Spleen (tissue), 11 donors: Measurements from ENCODE around the gene CUX1. TPM values are rescaled to one million over a fixed set of nuclear protein-coding genes. Genes with fewer than 3 reads are reported as not detected.

Source experiments
- DNase-seq: peaks from one replicate; pipeline ENCODE4 v3.0.0-alpha.2; 2020
- H3K27ac ChIP-seq, 8 donors: fragments of 200-600 bp; sonication (generic) in 7 of 8; 1 replicate in 4 of 8; 2 replicates in 4 of 8; pipeline versions ENCODE4 v1.5.0 to v1.8.0; 2016 to 2021; ENCODE audit warnings: inconsistent platforms in 4 of 8, mild to moderate bottlenecking in 4 of 8, moderate library complexity in 1 of 8
- H3K27me3 ChIP-seq, 7 donors: fragments of 200-600 bp; sonication (generic) in 6 of 7; replicated peaks in 1 of 7; 1 replicate in 4 of 7; 2 replicates in 3 of 7; pipeline versions ENCODE4 v1.5.0 to v1.8.0; 2016 to 2021; ENCODE audit warnings: inconsistent platforms in 3 of 7, mild to moderate bottlenecking in 1 of 7
- H3K36me3 ChIP-seq, 6 donors: fragments of 200-600 bp; sonication (generic) in 5 of 6; 1 replicate in 4 of 6; 2 replicates in 2 of 6; pipeline versions ENCODE4 v1.5.0 to v1.8.0; 2016 to 2021; ENCODE audit warnings: inconsistent platforms in 2 of 6
- H3K4me1 ChIP-seq, 6 donors: fragments of 200-600 bp; sonication (generic) in 5 of 6; 1 replicate in 3 of 6; 2 replicates in 3 of 6; pipeline versions ENCODE4 v1.5.0 to v1.8.0; 2016 to 2021; ENCODE audit warnings: inconsistent platforms in 3 of 6
- H3K4me3 ChIP-seq, 8 donors: fragments of 200-600 bp; sonication (generic) in 7 of 8; 1 replicate in 4 of 8; 2 replicates in 4 of 8; pipeline versions ENCODE4 v1.5.0 to v1.8.0; 2016 to 2021; ENCODE audit warnings: inconsistent platforms in 4 of 8, mild to moderate bottlenecking in 4 of 8, moderate library complexity in 2 of 8
- H3K9me3 ChIP-seq, 8 donors: fragments of 200-600 bp; sonication (generic) in 7 of 8; 1 replicate in 4 of 8; 2 replicates in 4 of 8; pipeline versions ENCODE4 v1.5.0 to v1.8.0; 2016 to 2021; ENCODE audit warnings: inconsistent platforms in 4 of 8
- CTCF ChIP-seq, 11 experiments: fragments of 200-600 bp in 7 of 11; fragments of 450-650 bp in 4 of 11; sonication (generic) in 4 of 11; IDR thresholded peaks in 8 of 11; conservative IDR thresholded peaks in 3 of 11; 1 replicate in 7 of 11; 2 replicates in 4 of 11; pipeline versions ENCODE4 v1.4.0 to v1.8.0; 2016 to 2021; ENCODE audit warnings: antibody characterized with exemption in 11 of 11, inconsistent platforms in 4 of 11, mild to moderate bottlenecking in 1 of 11
- POLR2A ChIP-seq, 3 donors: fragments of 450-650 bp; IDR thresholded peaks; one replicate each; pipeline ENCODE4 v1.5.1; 2017; ENCODE audit warnings: antibody characterized with exemption in 3 of 3, mild to moderate bottlenecking in 1 of 3
- POLR2AphosphoS5 ChIP-seq, 3 donors: sonication (generic); formaldehyde crosslinking; IDR thresholded peaks; one replicate each; pipeline ENCODE4 v1.5.1; 2017; ENCODE audit warnings: antibody characterized with exemption in 3 of 3
- WGBS, 5 donors: extraction: QIAGEN DNeasy Blood & Tissue Kit in 3 of 5; methylation state at CpG; one replicate each; pipeline versions ENCODE4 v1.1.5 to v1.1.7; 2013 to 2018; 5-methylcytosine and 5-hydroxymethylcytosine counted together
- intact Hi-C: fragments of 100-400 bp; cut with DNase I; formaldehyde crosslinking; loops from one replicate; pipeline ENCODE4 v1.15.0; 2023; ENCODE audit warnings: low total_unique reads
- polyA plus RNA-seq, 3 donors: library from polyadenylated mRNA; stranded (reverse); fragments of 200-250 nt; gene quantifications; one replicate each; pipeline ENCODE4 v1.2.1, GENCODE V29; 2013
- total RNA-seq, 7 donors: library from RNA; depleted of rRNA in 3 of 7; stranded (reverse); fragments of >200 nt in 3 of 7; fragmentation: NEBNext Ultra II Directional in 4 of 7; extraction: Animal tissue kit (Norgen Biotek cat#: 25700) in 4 of 7; gene quantifications; one replicate each; pipeline versions ENCODE4 v1.1.0 to v1.2.1, GENCODE V29; 2016 to 2021
- donor health status: healthy with polysubstance abuse.
- donor health status: DM: no; HTN: no; CAD: no; lungs with moderate emphysema.
- donor health status: DM: no; HTN: no; CAD: no.
- donor health status: Bipolar disorder and iron deficiency.
- donor health status: healthy.
- donor health status: DM: no; HTN: no; CAD: no.
- donor health status: DM: yes; HTN: yes; CAD: no.

Gene CUX1
- total and polyA plus RNA-seq, 10 donors: 9.1 to 95.8 (median 61.9) TPM

GRCh38 chr7:102188746-102189145 is 371.3 kb downstream of the CUX1 start:
- intact Hi-C loops: no loop called here
- H3K4me1 ChIP-seq: no peaks in the 10 kb centered on the region
- 86 to 97% (median 90%) methylated on average over 7 of the region's 7 CpGs for WGBS, 5 donors
- DNase-seq: no peak
- H3K27me3 ChIP-seq: no peaks in the 10 kb centered on the region
- H3K27ac ChIP-seq: no peak overlapping the region
- no peak overlapping the region for H3K4me3 ChIP-seq
- H3K36me3 ChIP-seq: peaks cover 0 to 100% (median 40%) of the 10 kb centered on the region in 6 donors
- TF ChIP-seq POLR2A (IDR thresholded peaks at IDR 0.05) (no peak), POLR2AphosphoS5 (IDR thresholded peaks at IDR 0.05) (no peak), CTCF (IDR thresholded peaks at IDR 0.05 in 8 of 11, conservative IDR thresholded peaks at IDR 0.05 in 3 of 11) (no peak)
- no peaks in the 10 kb centered on the region for H3K9me3 ChIP-seq

- WGBS, 5 donors: 77 to 98% (median 82%) methylated on average over 7 of the region's 7 CpGs
- Histone ChIP-seq H3K36me3 (peaks cover 0 to 100% (median 43%) of the 10 kb centered on the region in 6 donors), H3K27ac (no peak overlapping the region), H3K27me3 (no peaks in the 10 kb centered on the region), H3K9me3 (no peaks in the 10 kb centered on the region), H3K4me1 (no peaks in the 10 kb centered on the region), H3K4me3 (no peak overlapping the region)
- no peak for DNase-seq
- no peak for TF ChIP-seq CTCF (IDR thresholded peaks at IDR 0.05 in 8 of 11, conservative IDR thresholded peaks at IDR 0.05 in 3 of 11)
- peak in 1 of 3 donors; percentile 13 for TF ChIP-seq POLR2AphosphoS5 (IDR thresholded peaks at IDR 0.05)
- no peak for TF ChIP-seq POLR2A (IDR thresholded peaks at IDR 0.05)
- intact Hi-C loops: no loop called here
Measured at GRCh38 chr7:102189756-102190155, 372.3 kb downstream of the CUX1 start.

- no peaks in the 10 kb centered on the region for H3K4me1 ChIP-seq
- H3K9me3 ChIP-seq: no peaks in the 10 kb centered on the region
- no peaks in the 10 kb centered on the region for H3K27me3 ChIP-seq
- no peak overlapping the region for H3K4me3 ChIP-seq
- peaks cover 0 to 100% (median 51%) of the 10 kb centered on the region in 6 donors for H3K36me3 ChIP-seq
- intact Hi-C loops: no loop called here
- no peak for DNase-seq
- no peak for TF ChIP-seq POLR2AphosphoS5 (IDR thresholded peaks at IDR 0.05)
- no peak for TF ChIP-seq CTCF (IDR thresholded peaks at IDR 0.05 in 8 of 11, conservative IDR thresholded peaks at IDR 0.05 in 3 of 11)
- TF ChIP-seq POLR2A (IDR thresholded peaks at IDR 0.05): no peak
- no peak overlapping the region for H3K27ac ChIP-seq
- 88 to 93% (median 90%) methylated on average over 13 of the region's 13 CpGs for WGBS, 5 donors
Measured at GRCh38 chr7:102190776-102191350, 373.4 kb downstream of the CUX1 start.

GRCh38 chr7:102191556-102192379 is 374.3 kb downstream of the CUX1 start:
- H3K9me3 ChIP-seq: no peaks in the 10 kb centered on the region
- H3K27ac ChIP-seq: no peak overlapping the region
- H3K4me3 ChIP-seq: no peak overlapping the region
- no peaks in the 10 kb centered on the region for H3K27me3 ChIP-seq
- WGBS, 5 donors: 83 to 91% (median 85%) methylated on average over 17 of the region's 17 CpGs
- intact Hi-C loops: no loop called here
- peaks cover 0 to 100% (median 54%) of the 10 kb centered on the region in 6 donors for H3K36me3 ChIP-seq
- TF ChIP-seq POLR2AphosphoS5 (IDR thresholded peaks at IDR 0.05) (no peak), POLR2A (IDR thresholded peaks at IDR 0.05) (no peak), CTCF (IDR thresholded peaks at IDR 0.05 in 8 of 11, conservative IDR thresholded peaks at IDR 0.05 in 3 of 11) (no peak)
- no peaks in the 10 kb centered on the region for H3K4me1 ChIP-seq
- DNase-seq: no peak
